TTC549 (cell line): ENCODE measurements around the gene PRKCE.
A peak's percentile ranks its signal among the peaks of the same experiment; 100 is the strongest.

ENCODE experiments used
- FAIRE-seq: peaks from 2 replicates; lab custom pipeline; 2012; peaks lifted over from hg19 to GRCh38; lab: Jason Lieb, UNC

The PRKCE gene

DNA sequence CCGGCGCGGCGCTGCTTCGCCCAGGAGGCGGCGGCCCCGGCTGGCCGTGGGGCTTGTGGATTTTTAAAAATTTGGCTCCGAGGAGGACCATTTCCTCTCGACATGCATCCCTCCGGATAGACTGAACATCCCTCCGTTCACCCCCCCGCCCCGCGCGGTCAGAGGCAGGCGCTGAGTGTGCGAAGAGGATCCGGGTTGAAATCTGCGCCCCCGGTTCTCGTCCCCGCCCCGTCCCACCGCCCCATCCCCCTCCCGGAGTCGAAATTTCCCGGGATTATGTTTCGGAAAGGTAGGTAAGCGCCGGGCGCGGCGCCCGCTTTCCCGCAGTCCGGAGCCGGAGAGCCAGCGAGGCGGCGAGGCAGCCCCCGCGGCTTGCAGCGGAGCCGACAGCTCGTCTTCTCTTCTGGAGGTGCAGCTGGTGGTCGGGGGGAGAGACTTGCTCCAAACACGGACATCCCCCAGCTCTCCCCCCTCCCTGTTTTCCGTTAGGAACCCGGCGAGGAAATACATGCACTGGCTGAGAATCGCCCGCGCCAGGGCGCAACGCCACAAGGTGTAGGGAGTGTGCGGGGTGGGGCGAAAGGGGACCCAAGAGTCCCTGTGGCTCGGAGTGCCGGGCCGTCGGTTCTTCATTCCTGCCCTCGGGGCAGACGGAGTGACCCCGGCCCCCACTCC is at the start of gene PRKCE:
TSS of gene PRKCE (plus strand) at position 261 of the 675 bp plus-strand sequence.
- FAIRE-seq, result no peak

- FAIRE-seq, result no peak
These were observed 48.9 kb upstream of the PRKCE start for GRCh38 chr2:45602624-45603023.

GRCh38 chr2:45605116-45605515 is 46.4 kb upstream of the PRKCE start:
- FAIRE-seq, result no peak

DNA sequence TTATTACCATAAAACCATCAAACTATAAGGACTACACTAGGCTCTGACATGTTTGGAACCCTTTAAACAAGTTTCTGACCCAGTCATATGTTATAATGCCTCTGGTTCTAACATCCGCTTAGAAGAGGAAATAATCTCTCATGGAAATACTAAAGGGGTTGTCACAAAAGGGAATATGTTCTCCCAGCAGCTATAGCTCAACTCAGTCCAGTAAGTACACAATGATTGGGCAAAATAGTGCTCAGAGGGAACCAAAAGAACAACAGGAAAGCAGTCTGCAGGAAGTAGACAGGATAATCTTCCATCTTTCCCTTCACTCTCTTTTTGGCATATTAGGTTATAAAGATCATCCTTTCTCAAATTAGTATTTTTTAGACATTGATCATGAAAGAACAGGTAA is 44.7 kb upstream of the PRKCE start:
- FAIRE-seq, result no peak

- peak; percentile 65 for FAIRE-seq
These were observed 43.8 kb upstream of the PRKCE start for GRCh38 chr2:45607701-45608100.

DNA sequence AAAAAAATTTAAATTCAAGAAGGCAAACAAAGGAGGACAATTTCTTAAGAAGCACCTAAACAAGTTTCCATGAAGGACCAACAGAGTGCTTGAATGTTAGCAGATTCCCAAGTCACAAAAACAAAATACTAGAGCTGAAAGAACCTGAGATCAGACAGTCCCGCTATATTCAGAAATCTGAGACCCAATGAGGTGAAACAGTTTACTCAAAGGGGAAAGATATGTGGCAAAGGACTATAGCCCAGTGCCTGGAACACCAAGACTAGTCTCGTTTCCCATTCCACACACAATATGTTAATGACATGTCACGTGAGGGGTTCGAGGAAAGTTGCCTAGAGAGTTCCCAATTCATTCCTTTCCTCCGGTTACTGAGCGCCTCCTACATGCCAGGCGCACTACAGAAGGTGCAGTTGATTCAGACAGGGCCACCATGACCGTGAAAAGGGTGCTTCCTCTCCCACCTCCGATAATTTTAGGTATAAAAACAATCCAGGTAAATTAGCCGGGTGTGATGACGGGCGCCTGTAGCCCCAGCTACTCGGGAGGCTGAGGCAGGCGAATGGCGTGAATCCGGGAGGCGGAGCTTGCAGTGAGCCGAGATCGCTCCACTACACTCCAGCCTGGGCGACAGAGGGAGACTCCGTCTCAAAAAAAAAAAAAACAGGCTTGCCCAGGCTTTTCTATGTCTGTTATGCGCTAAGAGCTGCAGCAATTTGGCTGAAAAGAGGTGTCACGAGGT is 41.0 kb upstream of the PRKCE start:
- FAIRE-seq, result no peak

GRCh38 chr2:45611020-45611859 is 40.2 kb upstream of the PRKCE start, which contains the start of gene SRBD1:
TSS of gene SRBD1 (minus strand) at chr2:45611267. CDS start at chr2:45605441, 5,826 bp downstream.
- FAIRE-seq, result peak; percentile 97

DNA sequence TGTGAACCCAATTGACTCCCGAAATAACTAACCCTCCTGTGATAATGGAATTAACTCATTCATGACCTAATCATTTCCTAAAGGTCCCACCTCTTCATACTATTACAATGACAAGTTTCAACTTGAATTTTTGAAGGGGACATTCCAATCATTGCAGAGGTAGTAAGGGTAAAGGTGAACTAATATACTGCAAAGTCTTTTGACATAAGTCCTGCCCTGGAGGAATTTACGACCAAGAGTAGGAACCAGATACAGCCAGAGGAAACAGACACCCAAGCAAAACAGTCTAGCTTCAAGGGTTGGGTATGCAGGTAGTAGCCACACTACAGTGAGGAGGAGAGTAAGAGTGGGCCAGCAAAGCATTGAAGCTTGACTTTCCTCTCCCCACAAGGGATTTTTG is 39.2 kb upstream of the PRKCE start:
- no peak for FAIRE-seq

DNA sequence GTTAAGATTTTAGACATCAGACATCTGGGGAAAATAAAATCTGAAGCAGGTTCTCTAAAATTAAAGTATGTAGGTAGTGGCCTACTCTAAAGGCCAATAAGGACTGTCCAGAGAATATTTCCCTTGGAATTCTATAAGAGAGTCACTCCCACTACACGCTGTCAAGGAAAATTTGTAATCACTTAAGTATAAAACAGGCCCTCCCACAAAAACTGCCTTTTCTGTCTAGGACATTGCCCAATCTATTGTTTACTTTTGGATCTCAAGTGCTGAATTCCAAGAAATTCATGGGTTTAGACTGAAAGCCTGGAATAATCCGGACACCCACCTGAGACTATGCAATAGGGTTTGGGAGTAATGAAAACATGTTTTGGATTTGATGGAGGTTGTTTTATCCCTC is 38.7 kb upstream of the PRKCE start:
- FAIRE-seq, result no peak

DNA sequence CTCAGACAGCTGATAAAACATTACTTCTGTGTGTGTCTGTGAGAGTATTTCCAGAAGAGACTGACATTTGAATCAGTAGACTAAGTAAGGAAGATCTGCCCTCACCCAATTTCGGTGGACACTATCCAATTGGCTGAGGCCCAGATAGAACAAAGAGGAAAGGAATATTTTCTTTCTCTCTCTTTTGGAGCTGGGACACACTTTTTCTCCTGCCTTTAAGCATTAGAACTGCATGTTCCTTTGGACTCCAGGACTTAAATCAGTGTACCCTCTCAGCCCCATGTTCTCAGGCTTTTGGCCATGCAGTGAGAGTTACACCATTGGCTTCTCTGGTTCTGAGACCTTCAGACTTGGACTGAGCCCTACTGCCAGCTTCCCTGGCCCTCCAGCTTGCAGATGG is 37.1 kb upstream of the PRKCE start:
- FAIRE-seq, result no peak

- FAIRE-seq, result no peak
These were observed 36.5 kb upstream of the PRKCE start for GRCh38 chr2:45614871-45615415.

DNA sequence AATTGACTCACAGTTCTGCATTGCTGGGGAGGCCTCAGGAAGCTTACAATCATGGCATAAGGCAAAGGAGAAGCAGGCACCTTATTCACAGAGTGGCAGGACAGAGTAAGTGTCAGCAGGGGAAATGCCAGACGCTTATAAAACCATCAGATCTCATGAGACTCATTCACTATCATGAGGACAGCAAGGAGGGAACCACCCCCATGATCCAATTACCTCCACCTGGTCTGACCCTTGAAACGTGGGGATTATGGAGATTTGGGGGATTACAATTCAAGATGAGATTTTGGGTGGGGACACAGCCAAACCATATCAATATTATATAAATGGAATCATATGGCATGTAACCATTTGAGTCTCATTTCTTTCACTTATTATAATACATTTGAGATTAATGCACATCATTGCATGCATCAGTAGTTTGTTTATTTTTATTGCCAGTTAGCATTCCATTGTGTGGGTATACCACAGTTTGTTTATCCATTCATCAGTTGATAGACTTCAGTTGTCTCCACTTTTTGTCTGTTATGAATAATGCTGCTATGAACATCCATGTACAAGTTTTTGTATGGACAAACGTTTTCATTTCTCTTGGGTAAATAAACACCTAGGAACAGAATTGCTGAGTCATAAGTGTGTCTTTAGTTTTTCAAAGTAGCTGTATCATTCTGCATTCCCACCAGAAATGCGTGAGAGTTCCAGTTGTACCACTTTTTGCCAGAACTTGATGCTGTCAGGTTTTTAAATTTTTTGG is 34.6 kb upstream of the PRKCE start:
- FAIRE-seq, result no peak

GRCh38 chr2:45617496-45617895 is 34.0 kb upstream of the PRKCE start:
- no peak for FAIRE-seq

DNA sequence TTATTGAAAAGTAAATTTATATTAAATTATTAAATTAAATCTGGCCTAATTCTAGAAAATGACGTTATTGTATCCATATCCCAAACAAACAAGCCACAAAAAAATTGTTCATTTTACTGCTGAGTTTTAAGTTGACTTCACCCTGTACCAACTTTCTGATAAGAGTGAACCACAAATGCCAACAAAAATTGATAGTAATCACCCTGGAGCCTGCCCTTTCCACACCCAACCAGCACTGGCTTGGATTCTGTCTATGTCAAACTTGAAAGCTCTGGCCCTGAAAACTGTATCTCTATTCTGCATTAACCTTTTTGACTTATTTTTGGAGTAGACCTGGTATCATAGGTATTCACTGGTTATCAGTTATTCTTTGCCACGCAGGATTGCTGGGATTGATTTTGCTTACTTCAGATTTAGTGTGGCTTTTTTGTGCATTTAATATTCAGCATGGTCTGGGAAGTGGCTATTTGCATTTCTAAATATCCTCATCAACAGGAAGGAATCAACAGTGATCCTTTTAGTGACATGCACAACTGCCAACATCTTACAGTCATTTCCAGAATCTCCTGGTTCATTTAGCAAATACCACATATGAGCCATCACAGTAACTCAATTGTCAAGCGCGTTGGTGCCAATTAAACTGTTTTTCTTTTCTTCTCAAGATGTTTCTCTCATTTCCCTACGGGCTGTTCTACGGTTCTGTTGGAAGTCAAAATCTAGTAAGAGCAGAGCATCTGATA is 29.0 kb upstream of the PRKCE start:
- FAIRE-seq, result no peak

GRCh38 chr2:45623098-45623497 is 28.4 kb upstream of the PRKCE start:
- FAIRE-seq, result no peak

DNA sequence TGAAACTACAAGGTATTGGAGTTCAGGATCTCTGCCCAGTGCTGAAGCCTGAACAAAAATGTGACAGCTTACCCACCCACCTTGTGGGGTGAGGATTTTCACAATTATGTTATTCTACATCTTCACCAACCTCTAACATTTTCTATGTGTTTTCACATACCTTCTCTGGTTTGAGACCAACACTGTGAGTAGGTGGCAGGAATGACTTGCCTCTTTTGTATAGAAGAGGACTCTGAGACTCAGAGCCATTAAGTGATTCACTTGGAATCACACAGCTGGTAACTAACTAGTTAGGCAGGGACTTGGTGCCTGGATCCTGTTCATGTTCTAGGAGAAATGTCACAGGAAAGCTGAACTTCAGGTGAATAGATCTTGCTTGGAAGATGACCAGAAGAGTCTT is 25.7 kb upstream of the PRKCE start:
- FAIRE-seq, result no peak

GRCh38 chr2:45626387-45627221 is 24.9 kb upstream of the PRKCE start:
- FAIRE-seq, result no peak

DNA sequence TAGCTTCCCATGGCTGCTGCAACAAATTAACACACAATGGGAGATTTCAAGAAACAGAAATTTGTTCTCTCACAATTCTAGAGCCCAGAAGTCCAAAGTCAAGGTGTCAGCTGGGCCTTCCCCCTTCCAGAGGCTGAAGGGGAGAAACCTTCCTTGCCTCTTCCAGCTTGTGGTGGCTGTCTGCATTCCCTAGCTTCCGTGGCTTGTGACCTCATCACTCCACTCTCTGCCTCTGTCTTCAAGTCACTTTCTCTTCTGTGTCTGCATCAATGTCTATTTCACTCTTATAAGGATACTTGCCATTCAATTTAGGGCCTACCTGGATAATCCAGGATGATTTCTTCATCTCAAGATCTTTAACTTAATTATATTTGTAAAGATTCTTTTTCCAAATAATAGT is 23.6 kb upstream of the PRKCE start:
- no peak for FAIRE-seq

DNA sequence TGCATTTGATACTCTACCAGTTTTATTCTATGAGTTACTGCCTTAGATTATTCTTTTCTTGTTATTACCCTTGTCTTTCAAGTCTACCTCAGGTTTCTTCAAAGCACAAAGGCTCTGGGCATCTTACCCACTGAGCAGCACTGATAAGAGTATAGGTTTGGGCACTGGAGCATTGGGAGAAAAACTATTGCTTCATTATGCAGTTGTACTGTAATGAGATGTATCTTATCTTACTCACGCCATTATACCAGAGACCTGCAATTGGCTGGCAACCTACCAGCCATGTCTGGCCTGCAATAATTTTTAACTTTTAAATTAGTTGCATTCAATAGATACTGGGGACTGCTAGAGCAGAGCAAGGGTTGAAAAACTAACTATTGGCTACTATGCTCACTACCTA is 21.5 kb upstream of the PRKCE start:
- FAIRE-seq, result no peak

GRCh38 chr2:45631319-45631718 is 20.2 kb upstream of the PRKCE start:
- FAIRE-seq, result no peak
